Activated CD4-positive, alpha-beta T cell treated with anti-CD3 and anti-CD28 coated beads for 36 hours (primary cell): Measurements from ENCODE around the gene MYCBP2. TPM values are rescaled to one million over a fixed set of nuclear protein-coding genes. Genes with fewer than 3 reads are reported as not detected.
"Not testable (repeated sequence)": the region's sequence is repeated elsewhere in the genome, so short reads cannot be mapped to it uniquely, and the experiment has no call there.

Source experiments
- ATAC-seq: fragments of 200-7000 bp; cut with Tn5 transposase; one replicate; pipeline ENCODE4 v1.10.0; 2021; ENCODE audit warnings: mild to moderate bottlenecking, moderate library complexity
- CTCF ChIA-PET: fragments of 350-600 bp; sonication (Branson Sonifier 250); formaldehyde crosslinking; loops from one replicate; lab custom pipeline; 2021; ENCODE audit warnings: antibody characterized with exemption; lab: Charles Lee
- POLR2A ChIA-PET: fragments of 350-600 bp; sonication (Branson Sonifier 250); formaldehyde crosslinking; loops from one replicate; lab custom pipeline; 2021; ENCODE audit warnings: antibody characterized with exemption, inconsistent platforms; lab: Charles Lee
- DNase-seq: peaks from one replicate; pipeline ENCODE4 v3.0.0-alpha.2; 2020
- H3K27ac Mint-ChIP-seq: one replicate; pipeline ENCODE4 v1.8.0; 2021; ENCODE audit warnings: mixed read lengths
- H3K27me3 Mint-ChIP-seq: one replicate; pipeline ENCODE4 v1.8.0; 2021; ENCODE audit warnings: mixed read lengths
- H3K36me3 Mint-ChIP-seq: one replicate; pipeline ENCODE4 v1.8.0; 2021; ENCODE audit warnings: low read depth, mixed read lengths
- H3K4me1 Mint-ChIP-seq: one replicate; pipeline ENCODE4 v1.8.0; 2021; ENCODE audit warnings: mixed read lengths
- H3K4me3 Mint-ChIP-seq: one replicate; pipeline ENCODE4 v1.8.0; 2021; ENCODE audit warnings: mild to moderate bottlenecking, moderate library complexity, mixed read lengths
- H3K9me3 Mint-ChIP-seq: one replicate; pipeline ENCODE4 v1.8.0; 2021; ENCODE audit warnings: low read depth, mixed read lengths
- intact Hi-C, 2 experiments: fragments of 100-400 bp; cut with DNase I in 1 of 2; cut with micrococcal nuclease in 1 of 2; formaldehyde crosslinking; loops; one replicate each; pipeline versions ENCODE4 v1.14.2 to v1.15.1; 2022 to 2024; cut with DNase I, micrococcal nuclease
- total RNA-seq, 2 experiments: library from RNA; stranded (reverse); gene quantifications; one replicate each; pipeline ENCODE4 v1.2.3, GENCODE V29; 2021

Gene MYCBP2
- total RNA-seq, 2 experiments from 2014 or later, result 71.3 to 85.9 TPM

DNA sequence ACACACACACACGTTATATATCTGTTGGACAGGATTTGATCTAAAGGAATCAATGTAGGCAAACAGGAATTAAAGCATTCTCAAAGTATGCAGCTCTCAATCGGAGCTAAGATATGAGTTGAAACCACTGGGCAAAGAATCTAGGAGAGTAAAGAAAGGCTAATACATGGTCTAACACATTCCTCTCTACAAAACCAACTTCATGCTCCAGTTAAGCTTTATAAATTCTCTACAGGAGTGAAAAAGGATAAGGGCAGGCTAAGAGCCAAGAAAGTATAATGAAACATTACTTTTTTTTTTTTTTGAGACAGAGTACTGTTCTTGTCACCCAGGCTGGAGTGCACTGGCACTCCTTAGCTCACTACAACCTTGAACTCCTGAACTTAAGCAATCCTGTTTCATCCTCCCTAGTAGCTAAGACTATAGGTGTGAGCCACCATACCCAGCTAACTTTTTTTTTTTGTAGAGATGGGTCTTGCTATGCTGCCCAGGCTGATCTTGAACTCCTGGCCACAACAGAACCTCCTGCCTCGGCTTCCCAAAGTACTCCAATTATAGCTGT is 310.6 kb downstream of the MYCBP2 start:
- intact Hi-C loops, result no loop called here
- Mint-ChIP-seq H3K27me3 (no peaks in the 10 kb centered on the region), H3K9me3 (no peaks in the 10 kb centered on the region), H3K4me3 (no peak overlapping the region), H3K4me1 (peaks cover 48% of the 10 kb centered on the region), H3K27ac (no peak overlapping the region), H3K36me3 (peaks cover 54% of the 10 kb centered on the region)
- POLR2A ChIA-PET, result interaction anchor here (1.4 kb wide), 1 partner anchor 9 kb away, joined by 6 read pairs; no protein-coding TSS in a partner anchor
- no peak for ATAC-seq
- CTCF ChIA-PET, result interaction anchor here (0.8 to 3.6 kb wide), 7 partner anchors 9 to 36 kb away, joined by 3 to 10 read pairs (median 4); no protein-coding TSS in a partner anchor
- no peak for DNase-seq

DNA sequence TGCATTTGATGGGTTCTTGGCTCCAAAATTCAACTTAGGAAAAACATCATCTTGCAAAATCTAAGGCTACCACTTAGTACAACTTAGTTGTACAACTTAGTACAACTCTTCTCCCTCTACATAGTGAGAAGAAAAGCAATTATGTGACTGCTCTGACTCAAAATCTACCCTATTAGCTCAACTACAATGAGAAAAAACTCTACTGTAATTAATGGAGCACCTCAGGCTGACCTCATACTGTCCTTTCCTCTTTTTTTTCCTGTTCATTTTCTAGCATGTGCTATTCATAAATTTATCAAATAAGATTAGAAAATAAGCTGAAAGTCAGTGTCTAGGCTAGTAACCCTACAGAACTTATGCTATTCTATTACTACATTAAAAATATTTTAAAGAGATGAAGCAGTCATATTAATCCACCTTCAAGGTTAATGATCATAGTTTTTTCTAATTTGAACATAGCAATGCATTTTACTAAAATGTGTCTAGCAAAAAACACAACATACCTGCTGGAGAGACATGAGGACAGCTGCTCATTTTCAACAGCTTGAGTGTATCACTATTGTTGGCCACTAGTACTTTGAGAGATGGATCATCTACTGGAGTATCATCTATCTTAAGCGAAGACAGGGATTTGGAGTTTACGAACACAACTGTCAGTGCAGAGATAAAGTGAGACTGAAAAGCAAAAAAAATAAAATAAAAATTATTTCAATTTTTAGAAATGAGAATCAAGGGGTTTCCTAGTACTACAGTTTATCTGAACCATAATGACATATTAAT is 311.8 kb downstream of the MYCBP2 start:
- Mint-ChIP-seq H3K4me3 (no peak overlapping the region), H3K36me3 (peaks cover 60% of the 10 kb centered on the region), H3K27ac (no peak overlapping the region), H3K4me1 (peaks cover 40% of the 10 kb centered on the region), H3K9me3 (no peaks in the 10 kb centered on the region), H3K27me3 (no peaks in the 10 kb centered on the region)
- ChIA-PET CTCF (interaction anchor here (1.2 to 3.6 kb wide), 3 partner anchors 10 to 27 kb away, joined by 3 to 10 read pairs (median 5); no protein-coding TSS in a partner anchor), POLR2A (no interaction called here)
- ATAC-seq (no peak), DNase-seq (no peak)
- intact Hi-C loops, result no loop called here

DNA sequence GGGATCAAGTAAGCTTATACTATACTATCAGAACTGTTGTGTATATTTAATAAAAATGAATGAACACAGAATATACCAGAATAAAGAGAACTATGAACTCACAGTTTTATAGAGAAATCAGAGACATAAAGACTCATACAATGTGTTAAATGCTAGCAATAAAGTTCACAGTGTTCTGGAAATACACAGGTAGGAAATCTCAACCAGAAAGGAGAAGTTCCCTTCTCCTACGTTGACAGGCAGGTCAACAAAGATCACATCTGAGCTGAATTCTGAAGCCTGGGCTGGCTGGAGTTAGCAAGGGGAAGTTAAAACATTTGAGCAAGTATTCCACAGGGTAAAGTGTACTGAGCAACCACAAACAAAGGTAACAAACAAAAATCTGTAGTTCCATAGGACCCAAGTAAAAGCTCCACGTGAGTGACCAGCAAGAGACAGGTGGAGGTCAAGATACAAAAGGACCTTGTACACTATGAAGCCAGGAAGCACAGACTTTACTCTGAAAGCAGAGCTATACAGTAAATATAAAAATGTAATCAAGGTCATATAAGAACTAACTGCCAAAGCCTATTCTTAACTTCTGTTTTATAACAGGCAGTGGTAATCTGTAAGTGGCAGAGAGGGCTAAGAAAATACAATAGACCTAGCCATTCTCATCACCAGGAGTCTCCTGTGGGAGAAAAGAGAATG is 312.9 kb downstream of the MYCBP2 start:
- ATAC-seq, result no peak
- Mint-ChIP-seq H3K4me3 (no peak overlapping the region), H3K36me3 (peaks cover 66% of the 10 kb centered on the region), H3K4me1 (peaks cover 42% of the 10 kb centered on the region), H3K27me3 (no peaks in the 10 kb centered on the region), H3K27ac (peak overlapping the region; percentile 7), H3K9me3 (no peaks in the 10 kb centered on the region)
- ChIA-PET POLR2A (no interaction called here), CTCF (interaction anchor here (0.8 to 3.6 kb wide), 6 partner anchors 11 to 76 kb away, joined by 3 to 10 read pairs (median 4); no protein-coding TSS in a partner anchor)
- intact Hi-C loops, result no loop called here
- no peak for DNase-seq

DNA sequence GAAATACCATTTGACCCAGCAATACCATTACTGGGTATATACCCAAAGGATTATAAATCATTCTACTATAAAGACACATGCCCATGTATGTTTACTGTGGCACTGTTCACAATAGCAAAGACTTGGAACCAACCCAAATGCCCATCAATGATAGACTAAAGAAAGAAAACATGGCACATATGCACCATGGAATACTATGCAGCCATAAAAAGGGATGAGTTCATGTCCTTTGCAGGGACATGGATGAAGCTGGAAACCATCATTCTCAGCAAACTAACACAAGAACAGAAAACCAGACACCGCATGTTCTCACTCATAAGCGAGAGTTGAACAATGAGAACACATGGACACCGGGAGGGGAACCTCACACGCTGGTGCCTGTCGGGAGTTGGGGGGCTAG is 317.2 kb downstream of the MYCBP2 start:
- H3K4me3 Mint-ChIP-seq, POLR2A ChIA-PET: not testable (repeated sequence)

DNA sequence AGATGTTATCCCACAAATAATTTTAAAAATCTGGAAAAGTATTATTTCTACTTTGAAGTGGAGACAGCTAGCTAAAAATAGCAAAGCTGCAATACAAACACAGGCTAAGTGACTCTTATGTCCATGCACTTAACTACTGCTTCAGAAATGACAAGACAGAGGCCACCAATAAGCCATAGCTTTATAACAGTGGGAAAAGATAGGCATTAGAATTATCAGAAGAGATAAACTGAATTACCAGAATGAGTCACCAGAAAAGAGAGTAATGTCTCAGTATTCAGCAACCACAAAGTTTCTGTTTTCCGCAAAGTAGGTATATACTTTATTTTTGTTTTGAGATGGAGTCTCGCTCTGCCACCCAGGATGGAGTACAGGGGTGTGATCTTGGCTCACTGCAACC is 317.9 kb downstream of the MYCBP2 start:
- peak; percentile 81 for ATAC-seq
- Mint-ChIP-seq H3K27me3 (no peaks in the 10 kb centered on the region), H3K36me3 (peaks cover 57% of the 10 kb centered on the region), H3K27ac (peak overlapping the region; percentile 74), H3K9me3 (no peaks in the 10 kb centered on the region), H3K4me3 (no peak overlapping the region), H3K4me1 (peaks cover 39% of the 10 kb centered on the region)
- POLR2A ChIA-PET, result interaction anchor here (0.7 kb wide), 1 partner anchor 9 kb away, joined by 3 read pairs; no protein-coding TSS in a partner anchor
- DNase-seq, result peak; percentile 19
- CTCF ChIA-PET, result interaction anchor here (1.2 to 1.3 kb wide), 2 partner anchors 12 to 16 kb away, joined by 5 read pairs; no protein-coding TSS in a partner anchor
- intact Hi-C loops, result loop anchor here (1.0 to 2.0 kb wide), 3 partner anchors 16 to 18 kb away; partner anchors contain the start of gene CLN5 (in 1 of the 2)

More for the DNA sequence above, 317.2 kb downstream of the MYCBP2 start:
- intact Hi-C loops, result loop anchor here (1.0 to 2.0 kb wide), 3 partner anchors 15 to 18 kb away; partner anchors contain the start of gene CLN5 (in 1 of the 2)
- peaks cover 38% of the 10 kb centered on the region for H3K4me1 Mint-ChIP-seq
- CTCF ChIA-PET, result interaction anchor here (0.6 to 1.3 kb wide), 2 partner anchors 11 to 55 kb away, joined by 3 to 5 read pairs; no protein-coding TSS in a partner anchor
- not testable (repeated sequence) for ATAC-seq, H3K27me3 Mint-ChIP-seq, DNase-seq, H3K27ac Mint-ChIP-seq, H3K9me3 Mint-ChIP-seq
- H3K36me3 Mint-ChIP-seq, result peaks cover 59% of the 10 kb centered on the region

DNA sequence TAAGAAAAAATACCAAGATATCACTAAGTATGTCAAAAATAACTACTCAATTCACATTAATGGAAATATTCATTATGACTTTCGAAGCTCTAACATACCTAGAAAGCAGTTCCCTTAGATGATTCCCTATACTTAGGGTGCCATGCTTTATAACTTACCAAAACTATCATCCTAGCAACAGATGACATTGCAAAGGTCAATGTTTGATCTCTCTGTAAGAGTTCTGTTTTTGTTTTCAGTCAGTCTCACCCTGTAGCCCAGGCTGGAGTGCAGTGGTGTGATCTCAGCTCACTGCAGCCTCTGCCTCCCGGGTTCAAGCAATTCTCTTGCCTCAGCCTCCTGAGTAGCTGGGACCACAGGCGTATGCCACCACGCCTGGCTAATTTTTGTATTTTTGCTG is 318.6 kb downstream of the MYCBP2 start:
- Mint-ChIP-seq H3K4me1 (peaks cover 34% of the 10 kb centered on the region), H3K36me3 (peaks cover 51% of the 10 kb centered on the region), H3K27ac (peak overlapping the region; percentile 74)
- peak; percentile 76 for ATAC-seq
- POLR2A ChIA-PET, H3K9me3 Mint-ChIP-seq, H3K4me3 Mint-ChIP-seq, H3K27me3 Mint-ChIP-seq: not testable (repeated sequence)
- intact Hi-C loops, result loop anchor here (2.0 kb wide), 2 partner anchors 16 kb away; partner anchors contain the start of gene CLN5 (in 1 of the 2)
- DNase-seq, result peak; percentile 18
- CTCF ChIA-PET, result interaction anchor here (1.2 to 5.4 kb wide), 4 partner anchors 9 to 17 kb away, joined by 5 to 29 read pairs (median 8); no protein-coding TSS in a partner anchor

DNA sequence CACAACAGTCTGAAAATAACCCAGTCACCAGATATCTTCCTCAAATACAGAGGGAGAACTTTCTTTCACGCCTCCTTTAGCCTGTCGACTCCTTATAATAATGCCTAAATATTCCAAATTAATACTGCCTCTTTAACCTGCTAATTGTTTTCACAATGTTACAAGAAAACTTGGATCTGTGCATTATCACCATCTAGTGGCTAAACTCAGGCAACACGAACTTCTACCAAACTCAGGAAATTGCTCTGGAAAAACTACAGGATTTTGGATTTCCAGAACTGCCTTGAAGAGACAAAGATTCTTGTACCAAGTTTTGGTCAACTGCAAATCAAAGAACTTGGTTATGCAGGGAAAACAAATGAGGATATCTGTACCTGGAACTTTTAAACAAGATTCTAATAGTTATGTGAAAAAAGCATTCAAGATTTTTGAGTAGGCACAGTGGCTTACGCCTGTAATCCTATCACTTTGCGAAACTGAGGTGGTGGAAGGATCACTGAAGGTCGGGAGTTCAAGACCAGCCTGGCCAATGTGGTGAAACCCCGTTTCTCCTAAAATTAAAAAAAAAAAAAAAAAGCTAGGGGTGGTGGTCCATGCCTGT is 324.2 kb downstream of the MYCBP2 start:
- Mint-ChIP-seq H3K27ac (peak overlapping the region; percentile 65), H3K27me3 (no peaks in the 10 kb centered on the region), H3K4me1 (peaks cover 44% of the 10 kb centered on the region), H3K9me3 (no peaks in the 10 kb centered on the region), H3K4me3 (no peak overlapping the region), H3K36me3 (peaks cover 47% of the 10 kb centered on the region)
- DNase-seq (no peak), ATAC-seq (no peak)
- ChIA-PET CTCF (interaction anchor here (0.9 to 5.4 kb wide), 10 partner anchors 9 to 46 kb away, joined by 3 to 29 read pairs (median 6); partner anchors contain the start of genes CLN5 and FBXL3), POLR2A (interaction anchor here (0.6 to 1.3 kb wide), 3 partner anchors 10 to 67 kb away, joined by 3 to 4 read pairs (median 3); no protein-coding TSS in a partner anchor)
- intact Hi-C loops, result no loop called here

DNA sequence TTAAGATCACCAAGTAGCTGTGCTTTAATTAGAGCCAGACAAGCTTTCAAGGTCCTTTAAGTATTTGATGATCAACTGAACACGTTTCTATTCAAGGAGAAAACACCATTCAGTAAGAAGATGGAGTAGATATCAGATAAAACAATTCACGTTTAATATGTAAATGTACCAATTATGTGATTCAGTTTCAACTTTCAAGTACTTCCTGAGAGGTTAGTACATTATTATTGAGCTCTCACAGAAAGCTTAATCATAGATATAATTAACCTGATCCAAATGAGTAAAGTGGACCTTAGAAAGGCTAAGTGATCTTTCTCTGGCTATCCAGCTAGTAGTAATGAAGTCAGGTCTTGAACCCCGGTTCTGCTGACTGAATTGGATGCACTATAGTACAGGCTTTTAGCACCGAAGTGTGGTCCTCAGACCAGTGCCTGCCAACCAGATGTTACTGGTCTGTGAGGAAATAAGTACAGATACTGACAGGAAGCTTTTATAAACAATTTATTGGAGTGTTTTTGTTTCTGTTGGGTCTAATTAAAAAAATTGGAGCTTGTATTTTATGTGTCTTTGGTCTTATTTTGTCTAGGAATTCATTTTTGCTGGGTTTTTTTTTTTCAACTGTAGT is 324.8 kb downstream of the MYCBP2 start:
- Mint-ChIP-seq H3K27ac (peak overlapping the region; percentile 65), H3K9me3 (no peaks in the 10 kb centered on the region), H3K27me3 (no peaks in the 10 kb centered on the region)

DNA sequence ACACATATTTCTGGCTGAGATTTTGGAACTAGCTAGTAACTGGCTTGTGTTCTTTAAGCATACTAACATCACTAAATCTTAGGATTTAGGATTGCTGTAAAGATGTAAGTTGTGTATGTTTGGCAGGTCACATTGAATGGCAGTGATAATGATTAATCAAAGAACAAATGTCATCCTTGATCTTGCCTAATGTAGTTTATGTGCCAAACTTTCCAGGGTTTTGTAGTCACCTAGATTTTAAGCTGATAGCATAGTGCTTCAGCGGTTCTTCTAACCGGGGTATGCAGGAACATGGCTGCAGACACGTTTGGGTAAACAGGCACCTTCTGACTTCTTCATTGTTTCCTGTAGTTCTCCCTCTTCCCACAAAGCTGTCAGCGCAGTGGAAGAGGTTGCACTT is 325.4 kb downstream of the MYCBP2 start:
- CTCF ChIA-PET, result interaction anchor here (0.5 to 2.2 kb wide), 12 partner anchors 9 to 477 kb away, joined by 3 to 14 read pairs (median 4); partner anchors contain the start of genes CLN5 and FBXL3
- no peak overlapping the region for H3K4me3 Mint-ChIP-seq
- peak overlapping the region; percentile 40 for H3K27ac Mint-ChIP-seq
- peaks cover 47% of the 10 kb centered on the region for H3K4me1 Mint-ChIP-seq
- H3K9me3 Mint-ChIP-seq, result no peaks in the 10 kb centered on the region
- H3K36me3 Mint-ChIP-seq, result peaks cover 47% of the 10 kb centered on the region
- intact Hi-C loops, result no loop called here
- ATAC-seq (no peak), DNase-seq (no peak)
- no peaks in the 10 kb centered on the region for H3K27me3 Mint-ChIP-seq
- POLR2A ChIA-PET, result interaction anchor here (1.0 to 1.3 kb wide), 2 partner anchors 9 to 24 kb away, joined by 3 read pairs; no protein-coding TSS in a partner anchor

More for the DNA sequence above, 324.8 kb downstream of the MYCBP2 start:
- DNase-seq (no peak), ATAC-seq (peak; percentile 33)
- ChIA-PET POLR2A (interaction anchor here (0.6 to 1.3 kb wide), 3 partner anchors 9 to 68 kb away, joined by 3 to 4 read pairs (median 3); no protein-coding TSS in a partner anchor), CTCF (interaction anchor here (0.5 to 2.2 kb wide), 12 partner anchors 10 to 476 kb away, joined by 3 to 14 read pairs (median 4); partner anchors contain the start of genes CLN5 and FBXL3)
- no peak overlapping the region for H3K4me3 Mint-ChIP-seq
- H3K36me3 Mint-ChIP-seq, result peaks cover 46% of the 10 kb centered on the region
- intact Hi-C loops, result no loop called here
- peaks cover 44% of the 10 kb centered on the region for H3K4me1 Mint-ChIP-seq

DNA sequence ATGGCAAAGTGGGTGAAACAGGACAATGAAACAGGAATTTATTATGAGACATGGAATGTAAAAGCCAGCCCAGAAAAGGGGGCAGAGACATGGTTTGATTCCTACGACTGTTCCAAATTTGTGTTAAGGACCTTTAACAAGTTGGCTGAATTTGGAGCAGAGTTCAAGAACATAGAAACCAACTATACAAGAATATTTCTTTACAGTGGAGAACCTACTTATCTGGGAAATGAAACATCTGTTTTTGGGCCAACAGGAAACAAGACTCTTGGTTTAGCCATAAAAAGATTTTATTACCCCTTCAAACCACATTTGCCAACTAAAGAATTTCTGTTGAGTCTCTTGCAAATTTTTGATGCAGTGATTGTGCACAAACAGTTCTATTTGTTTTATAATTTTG is 326.4 kb downstream of the MYCBP2 start:
- peak overlapping the region; percentile 37 for H3K27ac Mint-ChIP-seq
- no peaks in the 10 kb centered on the region for H3K27me3 Mint-ChIP-seq
- intact Hi-C loops, result no loop called here
- DNase-seq (no peak), ATAC-seq (no peak)
- peaks cover 51% of the 10 kb centered on the region for H3K36me3 Mint-ChIP-seq
- ChIA-PET POLR2A (no interaction called here), CTCF (interaction anchor here (1.0 to 2.2 kb wide), 5 partner anchors 8 to 25 kb away, joined by 4 to 14 read pairs (median 8); partner anchors contain the start of gene CLN5)
- H3K9me3 Mint-ChIP-seq, result no peaks in the 10 kb centered on the region
- peaks cover 45% of the 10 kb centered on the region for H3K4me1 Mint-ChIP-seq
- H3K4me3 Mint-ChIP-seq, result no peak overlapping the region
